K562 (cell line): Measurements from ENCODE around the gene RITA1. TPM values are rescaled to one million over a fixed set of nuclear protein-coding genes. Genes with fewer than 3 reads are reported as not detected.
A peak's percentile ranks its signal among the peaks of the same experiment; 100 is the strongest.

Experiments used
- BRCA1 ChIP-seq, 2 experiments: fragments of 450-650 bp in 1 of 2; sonication (generic) in 1 of 2; formaldehyde crosslinking in 1 of 2; IDR thresholded peaks; 2 replicates each; pipeline versions ENCODE4 v1.5.0 to v1.6.1; 2017 to 2020; ENCODE audit warnings: mild to moderate bottlenecking in 1 of 2, missing genetic modification reagents in 1 of 2
- CHD2 ChIP-seq: IDR thresholded peaks from 2 replicates; pipeline ENCODE4 v1.6.1; 2011; ENCODE audit warnings: low read depth, low read length
- CREB1 ChIP-seq, 2 experiments: sonication (generic) in 1 of 2; formaldehyde crosslinking in 1 of 2; IDR thresholded peaks; 2 replicates each; pipeline versions ENCODE4 v1.6.1 to v1.8.0; 2012 to 2022; ENCODE audit warnings: inconsistent platforms in 1 of 2, mild to moderate bottlenecking in 1 of 2, missing genetic modification reagents in 1 of 2, moderate library complexity in 1 of 2
- DMBX1 ChIP-seq: fragments of 250-450 bp; sonication (Bioruptor Pico); IDR thresholded peaks from 2 replicates; pipeline ENCODE4 v1.8.0; 2022; ENCODE audit warnings: inconsistent platforms, mild to moderate bottlenecking, moderate library complexity, borderline replicate concordance
- ESRRB ChIP-seq: fragments of 250-450 bp; sonication (Bioruptor Pico); IDR thresholded peaks from 2 replicates; pipeline ENCODE4 v1.5.0; 2020; ENCODE audit warnings: mild to moderate bottlenecking, moderate library complexity, borderline replicate concordance
- GATAD2A ChIP-seq: fragments of 450-650 bp; IDR thresholded peaks from 2 replicates; pipeline ENCODE4 v1.6.1; 2017
- HDAC8 ChIP-seq: fragments of 450-650 bp; IDR thresholded peaks from 2 replicates; pipeline ENCODE4 v1.6.1; 2016; ENCODE audit warnings: mild to moderate bottlenecking, missing genetic modification characterization, moderate library complexity, missing compliant biosample characterization
- KAT2B ChIP-seq: IDR thresholded peaks from one replicate; pipeline ENCODE4 v1.6.1; 2012; ENCODE audit warnings: low read depth, mild to moderate bottlenecking, control low read depth, inconsistent platforms, low read length, moderate library complexity
- MECOM ChIP-seq: fragments of 250-450 bp; sonication (Bioruptor Pico); IDR thresholded peaks from 2 replicates; pipeline ENCODE4 v1.8.0; 2022; ENCODE audit warnings: inconsistent platforms
- MEF2D ChIP-seq: conservative IDR thresholded peaks from 2 replicates; pipeline ENCODE4 v1.6.1; 2016; ENCODE audit warnings: low read depth, missing genetic modification characterization, missing compliant biosample characterization
- NFE2L1 ChIP-seq: fragments of 450-650 bp; IDR thresholded peaks from 2 replicates; pipeline ENCODE4 v1.6.1; 2016; ENCODE audit warnings: missing genetic modification characterization, low read depth, mild to moderate bottlenecking, missing compliant biosample characterization, moderate library complexity, borderline replicate concordance
- PHB ChIP-seq: fragments of 250-450 bp; sonication (Bioruptor Pico); IDR thresholded peaks from 2 replicates; pipeline ENCODE4 v1.5.0; 2021
- POLR2A ChIP-seq: fragments of 450-650 bp; conservative IDR thresholded peaks from 2 replicates; pipeline ENCODE4 v1.6.1; 2016
- RBM15 ChIP-seq: fragments of 200-400 bp; formaldehyde crosslinking; IDR thresholded peaks from 2 replicates; pipeline ENCODE4 v1.6.1; 2018; ENCODE audit warnings: mild to moderate bottlenecking, low read length, moderate library complexity; ENCODE audit not compliant: insufficient read depth
- SMARCE1 ChIP-seq: fragments of 450-650 bp; IDR thresholded peaks from 2 replicates; pipeline ENCODE4 v1.7.1; 2016; ENCODE audit warnings: mild to moderate bottlenecking
- SP1 ChIP-seq: sonication (generic); formaldehyde crosslinking; IDR thresholded peaks from 2 replicates; pipeline ENCODE4 v1.8.1; 2022; ENCODE audit warnings: mild to moderate bottlenecking, missing genetic modification reagents
- ZNF12 ChIP-seq: sonication (generic); formaldehyde crosslinking; IDR thresholded peaks from 2 replicates; pipeline ENCODE4 v1.4.0; 2020; ENCODE audit warnings: mild to moderate bottlenecking, missing genetic modification reagents
- ZNF282 ChIP-seq: sonication (generic); formaldehyde crosslinking; IDR thresholded peaks from 2 replicates; pipeline ENCODE4 v1.8.1; 2023; ENCODE audit warnings: missing genetic modification reagents
- ZNF668 ChIP-seq: fragments of 250-450 bp; sonication (Bioruptor Pico); IDR thresholded peaks from 2 replicates; pipeline ENCODE4 v1.8.0; 2022; ENCODE audit warnings: mild to moderate bottlenecking, inconsistent platforms
- polyA plus RNA-seq, 8 experiments: library from polyadenylated mRNA; depleted of rRNA in 4 of 8; stranded (reverse) in 5 of 8; unstranded in 3 of 8; fragments of >200 nt; fragmentation: Nextera tagmentation in 2 of 8; fragmentation: Illumina TruSeq in 1 of 8; extraction: Ambion mirVana in 2 of 8; extraction: Trizol in 1 of 8; gene quantifications; 2 replicates each; pipeline versions ENCODE4 v1.2.1 to v1.2.3, GENCODE V29; 2011 to 2014; ENCODE audit warnings: inconsistent platforms in 1 of 8, missing spikeins in 1 of 8
- total RNA-seq, 7 experiments: library from RNA; depleted of rRNA in 6 of 7; stranded (reverse); fragments of >200 nt in 6 of 7; fragmentation: Illumina TruSeq in 2 of 7; extraction: Trizol in 2 of 7; gene quantifications; 2 replicates each; pipeline versions ENCODE4 v1.2.1 to v1.2.3, GENCODE V29; 2011 to 2021; ENCODE audit warnings: low replicate concordance in 1 of 7
- TF ChIP-seq, protein P1 (sequence below): fragments of 250-450 bp; sonication (Bioruptor Pico); IDR thresholded peaks from 2 replicates; pipeline ENCODE4 v1.4.0; 2020
- TF ChIP-seq, protein P2 (sequence below): fragments of 450-650 bp; IDR thresholded peaks from 2 replicates; pipeline ENCODE4 v1.6.1; 2017; ENCODE audit warnings: mild to moderate bottlenecking, moderate library complexity
- TF ChIP-seq, protein P3 (sequence below): sonication (generic); formaldehyde crosslinking; IDR thresholded peaks from 2 replicates; pipeline ENCODE4 v1.4.0; 2020; ENCODE audit warnings: mild to moderate bottlenecking, missing genetic modification reagents

RITA1 gene
- total and polyA plus RNA-seq, 9 of the 15 experiments (the other 6 are each of a cell fraction or from before 2014, with no cell fraction given): 2.8 to 40.4 (median 18.0) TPM

DNA sequence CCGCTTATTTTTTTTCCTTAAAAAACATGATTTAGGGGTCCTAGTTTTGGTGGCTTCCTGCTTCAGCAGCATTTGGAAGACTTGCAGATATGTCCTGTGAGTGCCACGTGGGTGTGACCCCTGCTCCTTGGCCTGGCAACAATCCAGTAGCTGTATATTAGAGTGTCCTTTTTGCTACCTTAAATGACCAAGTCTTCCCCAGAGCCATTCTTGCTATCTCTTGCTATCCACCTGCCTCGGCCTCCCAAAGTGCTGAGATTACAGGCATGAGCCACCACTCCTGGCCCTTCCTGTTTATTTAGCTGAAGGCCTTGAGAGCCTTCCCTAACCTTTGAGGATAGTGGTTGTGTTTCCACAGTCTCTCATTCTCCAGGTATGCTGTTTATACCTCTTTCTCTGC lies 52.8 kb downstream of the RITA1 start (continued):
- TF ChIP-seq, protein P1, sequence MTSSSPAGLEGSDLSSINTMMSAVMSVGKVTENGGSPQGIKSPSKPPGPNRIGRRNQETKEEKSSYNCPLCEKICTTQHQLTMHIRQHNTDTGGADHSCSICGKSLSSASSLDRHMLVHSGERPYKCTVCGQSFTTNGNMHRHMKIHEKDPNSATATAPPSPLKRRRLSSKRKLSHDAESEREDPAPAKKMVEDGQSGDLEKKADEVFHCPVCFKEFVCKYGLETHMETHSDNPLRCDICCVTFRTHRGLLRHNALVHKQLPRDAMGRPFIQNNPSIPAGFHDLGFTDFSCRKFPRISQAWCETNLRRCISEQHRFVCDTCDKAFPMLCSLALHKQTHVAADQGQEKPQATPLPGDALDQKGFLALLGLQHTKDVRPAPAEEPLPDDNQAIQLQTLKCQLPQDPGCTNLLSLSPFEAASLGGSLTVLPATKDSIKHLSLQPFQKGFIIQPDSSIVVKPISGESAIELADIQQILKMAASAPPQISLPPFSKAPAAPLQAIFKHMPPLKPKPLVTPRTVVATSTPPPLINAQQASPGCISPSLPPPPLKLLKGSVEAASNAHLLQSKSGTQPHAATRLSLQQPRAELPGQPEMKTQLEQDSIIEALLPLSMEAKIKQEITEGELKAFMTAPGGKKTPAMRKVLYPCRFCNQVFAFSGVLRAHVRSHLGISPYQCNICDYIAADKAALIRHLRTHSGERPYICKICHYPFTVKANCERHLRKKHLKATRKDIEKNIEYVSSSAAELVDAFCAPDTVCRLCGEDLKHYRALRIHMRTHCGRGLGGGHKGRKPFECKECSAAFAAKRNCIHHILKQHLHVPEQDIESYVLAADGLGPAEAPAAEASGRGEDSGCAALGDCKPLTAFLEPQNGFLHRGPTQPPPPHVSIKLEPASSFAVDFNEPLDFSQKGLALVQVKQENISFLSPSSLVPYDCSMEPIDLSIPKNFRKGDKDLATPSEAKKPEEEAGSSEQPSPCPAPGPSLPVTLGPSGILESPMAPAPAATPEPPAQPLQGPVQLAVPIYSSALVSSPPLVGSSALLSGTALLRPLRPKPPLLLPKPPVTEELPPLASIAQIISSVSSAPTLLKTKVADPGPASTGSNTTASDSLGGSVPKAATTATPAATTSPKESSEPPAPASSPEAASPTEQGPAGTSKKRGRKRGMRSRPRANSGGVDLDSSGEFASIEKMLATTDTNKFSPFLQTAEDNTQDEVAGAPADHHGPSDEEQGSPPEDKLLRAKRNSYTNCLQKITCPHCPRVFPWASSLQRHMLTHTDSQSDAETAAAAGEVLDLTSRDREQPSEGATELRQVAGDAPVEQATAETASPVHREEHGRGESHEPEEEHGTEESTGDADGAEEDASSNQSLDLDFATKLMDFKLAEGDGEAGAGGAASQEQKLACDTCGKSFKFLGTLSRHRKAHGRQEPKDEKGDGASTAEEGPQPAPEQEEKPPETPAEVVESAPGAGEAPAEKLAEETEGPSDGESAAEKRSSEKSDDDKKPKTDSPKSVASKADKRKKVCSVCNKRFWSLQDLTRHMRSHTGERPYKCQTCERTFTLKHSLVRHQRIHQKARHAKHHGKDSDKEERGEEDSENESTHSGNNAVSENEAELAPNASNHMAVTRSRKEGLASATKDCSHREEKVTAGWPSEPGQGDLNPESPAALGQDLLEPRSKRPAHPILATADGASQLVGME (CRISPR knock-in tag): no peak
- TF ChIP-seq ZNF12 (CRISPR knock-in tag) (no peak), RBM15 (no peak), GATAD2A (no peak), BRCA1 (IDR thresholded peaks at IDR 0.05) (no peak), BRCA1 (CRISPR knock-in tag; IDR thresholded peaks at IDR 0.05) (no peak), POLR2A (no peak), SP1 (CRISPR knock-in tag) (no peak), ZNF282 (CRISPR knock-in tag) (no peak), KAT2B (no peak), MEF2D (tag) (no peak), ZNF668 (CRISPR knock-in tag) (no peak), NFE2L1 (no peak), CREB1 (IDR thresholded peaks at IDR 0.05) (no peak), CREB1 (CRISPR knock-in tag; IDR thresholded peaks at IDR 0.05) (no peak), DMBX1 (peak; percentile 74; the same call in 1 of the 2 replicates), CHD2 (no peak), HDAC8 (tag) (no peak), MECOM (0 out of 2 replicates have a peak, but pooled peaks have one; percentile 45), ESRRB (CRISPR knock-in tag) (no peak), PHB (CRISPR knock-in tag) (no peak), SMARCE1 (peak; percentile 29; the same call in 1 of the 2 replicates)
- TF ChIP-seq, protein P2, sequence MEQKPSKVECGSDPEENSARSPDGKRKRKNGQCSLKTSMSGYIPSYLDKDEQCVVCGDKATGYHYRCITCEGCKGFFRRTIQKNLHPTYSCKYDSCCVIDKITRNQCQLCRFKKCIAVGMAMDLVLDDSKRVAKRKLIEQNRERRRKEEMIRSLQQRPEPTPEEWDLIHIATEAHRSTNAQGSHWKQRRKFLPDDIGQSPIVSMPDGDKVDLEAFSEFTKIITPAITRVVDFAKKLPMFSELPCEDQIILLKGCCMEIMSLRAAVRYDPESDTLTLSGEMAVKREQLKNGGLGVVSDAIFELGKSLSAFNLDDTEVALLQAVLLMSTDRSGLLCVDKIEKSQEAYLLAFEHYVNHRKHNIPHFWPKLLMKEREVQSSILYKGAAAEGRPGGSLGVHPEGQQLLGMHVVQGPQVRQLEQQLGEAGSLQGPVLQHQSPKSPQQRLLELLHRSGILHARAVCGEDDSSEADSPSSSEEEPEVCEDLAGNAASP: 0 out of 2 replicates have a peak, but pooled peaks have one; percentile 29
- TF ChIP-seq, protein P3, sequence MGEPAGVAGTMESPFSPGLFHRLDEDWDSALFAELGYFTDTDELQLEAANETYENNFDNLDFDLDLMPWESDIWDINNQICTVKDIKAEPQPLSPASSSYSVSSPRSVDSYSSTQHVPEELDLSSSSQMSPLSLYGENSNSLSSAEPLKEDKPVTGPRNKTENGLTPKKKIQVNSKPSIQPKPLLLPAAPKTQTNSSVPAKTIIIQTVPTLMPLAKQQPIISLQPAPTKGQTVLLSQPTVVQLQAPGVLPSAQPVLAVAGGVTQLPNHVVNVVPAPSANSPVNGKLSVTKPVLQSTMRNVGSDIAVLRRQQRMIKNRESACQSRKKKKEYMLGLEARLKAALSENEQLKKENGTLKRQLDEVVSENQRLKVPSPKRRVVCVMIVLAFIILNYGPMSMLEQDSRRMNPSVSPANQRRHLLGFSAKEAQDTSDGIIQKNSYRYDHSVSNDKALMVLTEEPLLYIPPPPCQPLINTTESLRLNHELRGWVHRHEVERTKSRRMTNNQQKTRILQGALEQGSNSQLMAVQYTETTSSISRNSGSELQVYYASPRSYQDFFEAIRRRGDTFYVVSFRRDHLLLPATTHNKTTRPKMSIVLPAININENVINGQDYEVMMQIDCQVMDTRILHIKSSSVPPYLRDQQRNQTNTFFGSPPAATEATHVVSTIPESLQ (CRISPR knock-in tag): no peak
